ENCODE data around the gene RBFOX2.
"Not testable (repeated sequence)": the region's sequence is repeated elsewhere in the genome, so short reads cannot be mapped to it uniquely, and the experiment has no call there.

DNA sequence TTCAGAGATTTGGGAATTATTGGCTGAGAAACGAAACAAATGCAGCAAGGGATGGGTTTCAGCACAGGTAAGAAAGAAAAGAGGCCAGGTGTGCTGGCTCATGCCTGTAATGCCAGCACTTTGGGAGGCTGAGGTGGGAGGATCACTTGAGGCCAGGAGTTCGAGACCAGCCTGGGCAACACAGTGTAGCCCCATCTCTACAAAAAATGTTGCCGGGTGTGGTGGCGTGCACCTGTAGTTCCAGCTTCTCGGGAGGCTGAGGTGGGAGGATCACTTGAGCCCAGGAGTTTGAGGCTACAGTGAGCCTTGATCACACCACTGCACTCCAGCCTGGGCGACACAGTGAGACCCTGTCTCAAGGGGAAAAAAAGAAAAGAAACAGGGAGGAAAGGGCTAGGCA, 290.7 kb downstream of the RBFOX2 start:
- TF ChIP-seq CTCF (IDR thresholded peaks at IDR 0.05); EZH2 (IDR thresholded peaks at IDR 0.05; ENCODE audit: borderline replicate concordance, insufficient read depth, low read depth, low read length, poor library complexity, severe bottlenecking): not testable (repeated sequence)

Measured in B cell (primary cell).